ENCODE data around the gene SCAMP2. TPM values are rescaled to one million over a fixed set of nuclear protein-coding genes. Genes with fewer than 3 reads are reported as not detected.

Gene SCAMP2
- total RNA-seq (2013; cell fraction: nucleolus; rRNA removed), result 61.5 and 62.7 TPM in 2 replicates
- 51.2 and 54.8 TPM in 2 replicates for total RNA-seq (2014; rRNA removed)
- 33.4 and 34.2 TPM in 2 replicates for total RNA-seq (2014; rRNA removed; fragmentation: Illumina TruSeq; extraction: Trizol)
- total RNA-seq (2021), result 98.5 and 101 TPM in 2 replicates
- polyA plus RNA-seq (2011; ENCODE audit: low read depth), result 45.6 TPM
- 30.8 and 117 TPM in 2 replicates for polyA plus RNA-seq (2011; rRNA removed)
- polyA plus RNA-seq (2011; cell fraction: cytosol; rRNA removed), result 93.5 and 127 TPM in 2 replicates
- polyA plus RNA-seq (2011; cell fraction: nucleus; rRNA removed), result 94.2 and 105 TPM in 2 replicates
- polyA plus RNA-seq (2012), result 80.2 and 83.4 TPM in 2 replicates
- polyA plus RNA-seq (2014; fragmentation: Illumina TruSeq; extraction: Trizol), result 112 and 114 TPM in 2 replicates
- polyA plus RNA-seq (2014; fragmentation: Nextera tagmentation; extraction: Ambion mirVana), result 10 to 100 TPM; 10.9 to 22.5 TPM
- 98.4 and 118 TPM in 2 replicates for polyA plus RNA-seq (2014; rRNA removed)
- polyA plus RNA-seq (2016; fragmentation: Nextera tagmentation; extraction: Ambion mirVana), result 100 to 1,000 TPM; 156 to 158 TPM
- polyA minus RNA-seq (2011; rRNA and poly(A)+ RNA removed), result 106 and 111 TPM in 2 replicates
- 42.9 and 46.9 TPM in 2 replicates for polyA minus RNA-seq (2011; cell fraction: cytosol; rRNA and poly(A)+ RNA removed)
- 23.8 and 33.4 TPM in 2 replicates for polyA minus RNA-seq (2011; cell fraction: nucleus; rRNA and poly(A)+ RNA removed)
- Bru-seq, nascent RNA, result percentile 80 among the genes with signal in this experiment
- BruChase-seq, experiment 1, labeled RNA remaining after a 6-hour chase, result percentile 84 among the genes with signal in this experiment
- percentile 80 among the genes with signal in this experiment for BruChase-seq, experiment 2, labeled RNA remaining after a 2-hour chase
- long read RNA-seq, experiment 1, transcript SCAMP2-201 (9 exons, 2,453 nt), result major isoform, 80 of 99 reads
- long read RNA-seq, experiment 1, partial matches to known transcripts, result 3 of 99 reads
- long read RNA-seq, experiment 1, other reads (novel, unspliced or antisense), result 14 of 99 reads
- long read RNA-seq, experiment 2, transcript SCAMP2-201 (9 exons, 2,453 nt), result major isoform, 85 of 96 reads
- long read RNA-seq, experiment 2, partial matches to known transcripts, result 2 of 96 reads
- long read RNA-seq, experiment 2, other reads (novel, unspliced or antisense), result 8 of 96 reads

- Histone ChIP-seq H3K9ac (ENCODE audit: control insufficient read depth, insufficient read depth, low read length) (peak within 1 kb of the TSS; percentile 70), H3K4me2 (ENCODE audit: control insufficient read depth, insufficient read depth) (peak within 1 kb of the TSS; percentile 100), H4K20me1 (ENCODE audit: control insufficient read depth, insufficient read depth) (no peaks in the 10 kb centered on the region), H3K79me2 (ENCODE audit: control insufficient read depth, insufficient read depth, low read length) (peaks cover 45% of the 10 kb centered on the region), H3K36me3 (ENCODE audit: control insufficient read depth in 2 of 2, insufficient read depth in 2 of 2, low read length in 1 of 2) (peaks cover 0 to 4% of the 10 kb centered on the region in 2 experiments; a peak in 1 of 4 replicates), H3K4me3 (peak within 1 kb of the TSS; percentile 93), H3K27me3 (replicated peaks in 1 of 2; ENCODE audit: control insufficient read depth in 2 of 2, insufficient read depth in 2 of 2, low read length in 1 of 2) (no peaks in the 10 kb centered on the region), H3K27ac (ENCODE audit: control insufficient read depth, insufficient read depth) (peak within 1 kb of the TSS; percentile 94), H3K4me1 (ENCODE audit: control insufficient read depth, insufficient read depth, low read length) (peaks cover 28% of the 10 kb centered on the region), H3K9me3 (replicated peaks; ENCODE audit: control insufficient read depth, insufficient read depth, low read length) (peaks cover 2% of the 10 kb centered on the region; the same call in 2 of the 3 replicates), H2AFZ (ENCODE audit: control insufficient read depth, low read depth, low read length) (peak within 1 kb of the TSS; percentile 91)
- BruUV-seq (replicated peaks), result no TSS peak
- ChIA-PET CTCF (interaction anchor here (0.9 to 11.2 kb wide), 3 partner anchors 10 to 86 kb away, joined by 3 to 129 read pairs (median 11); no protein-coding TSS in a partner anchor), RAD21 (ENCODE audit: unreplicated experiment) (interaction anchor here (1.0 to 2.5 kb wide), 5 partner anchors 11 to 102 kb away, joined by 3 to 13 read pairs (median 3); partner anchors contain the start of gene CSK), SMC1A (ENCODE audit: uncharacterized antibody, unreplicated experiment) (interaction anchor here (0.9 to 2.7 kb wide), 6 partner anchors 10 to 95 kb away, joined by 3 to 15 read pairs (median 3); partner anchors contain the start of gene FAM219B), POLR2A (interaction anchor here (0.5 to 2.4 kb wide), 7 partner anchors 11 to 150 kb away, joined by 3 to 7 read pairs (median 5); no protein-coding TSS in a partner anchor)
- intact Hi-C loops (cut with micrococcal nuclease; ENCODE audit: unreplicated experiment) (no loop called here), in situ Hi-C loops (cut with MboI) (no loop called here)
- DNase-seq (ENCODE audit: low read depth, low spot score) (peak; percentile 85), FAIRE-seq (peak; percentile 69), ATAC-seq (peak; percentile 92)
- WGBS (ENCODE audit: insufficient coverage, insufficient replicate concordance, low lambda C conversion rate, missing lambda C conversion rate), result under 1% methylated on average over 42 of the region's 52 CpGs
- TF ChIP-seq MAX (IDR thresholded peaks at IDR 0.05; ENCODE audit: low read depth, low read length), result peak; percentile 21; the same call in 1 of the 2 replicates
- peak; percentile 97 for TF ChIP-seq DPF2 (IDR thresholded peaks at IDR 0.05)
- peak; percentile 92 for TF ChIP-seq MEF2B (IDR thresholded peaks at IDR 0.05; ENCODE audit: partially characterized antibody, poor library complexity, severe bottlenecking)
- TF ChIP-seq RELB (IDR thresholded peaks at IDR 0.05; ENCODE audit: low read depth), result peak; percentile 97
- 0 out of 2 replicates have a peak, but pooled peaks have one; percentile 33 for TF ChIP-seq YY1 (IDR thresholded peaks at IDR 0.05; ENCODE audit: low read depth, low read length)
- peak; percentile 84; the same call in 1 of the 2 replicates for TF ChIP-seq STAT1 (conservative IDR thresholded peaks at IDR 0.05)
- peak; percentile 94 for TF ChIP-seq NKRF (conservative IDR thresholded peaks at IDR 0.05)
- peak; percentile 63 for TF ChIP-seq NR2C1 (IDR thresholded peaks at IDR 0.05)
- no peak for TF ChIP-seq SUPT20H (IDR thresholded peaks at IDR 0.05; ENCODE audit: borderline replicate concordance, control insufficient read depth, low read depth, low read length)
- TF ChIP-seq IKZF1 (conservative IDR thresholded peaks at IDR 0.05), result peak; percentile 70
- TF ChIP-seq CBFB (IDR thresholded peaks at IDR 0.05; ENCODE audit: low read depth), result peak; percentile 20; the same call in 1 of the 2 replicates
- TF ChIP-seq ATF7 (IDR thresholded peaks at IDR 0.05; ENCODE audit: low read depth), result peak; percentile 91
- peak; percentile 85 for TF ChIP-seq RELA (IDR thresholded peaks at IDR 0.05; ENCODE audit: borderline replicate concordance, partially characterized antibody)
- TF ChIP-seq FOXM1 (IDR thresholded peaks at IDR 0.05; ENCODE audit: low read depth, low read length), result no peak
- TF ChIP-seq SMAD5 (IDR thresholded peaks at IDR 0.05; ENCODE audit: low read depth), result peak; percentile 59
These were observed at the start of gene SCAMP2 for GRCh38 chr15:74873036-74873755. TSS of gene SCAMP2 (minus strand) at chr15:74873365. CDS start at chr15:74873255, 110 bp downstream.
